ENCODE measurements around the gene MB21D2.
A peak's percentile ranks its signal among the peaks of the same experiment; 100 is the strongest.
"Not testable (repeated sequence)": the region's sequence is repeated elsewhere in the genome, so short reads cannot be mapped to it uniquely, and the experiment has no call there.

The MB21D2 gene, protein sequence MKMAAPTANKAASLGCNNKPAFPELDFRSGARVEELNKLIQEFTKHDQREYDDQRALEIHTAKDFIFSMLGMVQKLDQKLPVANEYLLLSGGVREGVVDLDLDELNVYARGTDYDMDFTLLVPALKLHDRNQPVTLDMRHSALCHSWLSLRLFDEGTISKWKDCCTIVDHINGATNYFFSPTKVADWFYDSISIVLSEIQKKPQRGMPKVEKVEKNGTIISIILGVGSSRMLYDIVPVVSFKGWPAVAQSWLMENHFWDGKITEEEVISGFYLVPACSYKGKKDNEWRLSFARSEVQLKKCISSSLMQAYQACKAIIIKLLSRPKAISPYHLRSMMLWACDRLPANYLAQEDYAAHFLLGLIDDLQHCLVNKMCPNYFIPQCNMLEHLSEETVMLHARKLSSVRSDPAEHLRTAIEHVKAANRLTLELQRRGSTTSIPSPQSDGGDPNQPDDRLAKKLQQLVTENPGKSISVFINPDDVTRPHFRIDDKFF

DNA sequence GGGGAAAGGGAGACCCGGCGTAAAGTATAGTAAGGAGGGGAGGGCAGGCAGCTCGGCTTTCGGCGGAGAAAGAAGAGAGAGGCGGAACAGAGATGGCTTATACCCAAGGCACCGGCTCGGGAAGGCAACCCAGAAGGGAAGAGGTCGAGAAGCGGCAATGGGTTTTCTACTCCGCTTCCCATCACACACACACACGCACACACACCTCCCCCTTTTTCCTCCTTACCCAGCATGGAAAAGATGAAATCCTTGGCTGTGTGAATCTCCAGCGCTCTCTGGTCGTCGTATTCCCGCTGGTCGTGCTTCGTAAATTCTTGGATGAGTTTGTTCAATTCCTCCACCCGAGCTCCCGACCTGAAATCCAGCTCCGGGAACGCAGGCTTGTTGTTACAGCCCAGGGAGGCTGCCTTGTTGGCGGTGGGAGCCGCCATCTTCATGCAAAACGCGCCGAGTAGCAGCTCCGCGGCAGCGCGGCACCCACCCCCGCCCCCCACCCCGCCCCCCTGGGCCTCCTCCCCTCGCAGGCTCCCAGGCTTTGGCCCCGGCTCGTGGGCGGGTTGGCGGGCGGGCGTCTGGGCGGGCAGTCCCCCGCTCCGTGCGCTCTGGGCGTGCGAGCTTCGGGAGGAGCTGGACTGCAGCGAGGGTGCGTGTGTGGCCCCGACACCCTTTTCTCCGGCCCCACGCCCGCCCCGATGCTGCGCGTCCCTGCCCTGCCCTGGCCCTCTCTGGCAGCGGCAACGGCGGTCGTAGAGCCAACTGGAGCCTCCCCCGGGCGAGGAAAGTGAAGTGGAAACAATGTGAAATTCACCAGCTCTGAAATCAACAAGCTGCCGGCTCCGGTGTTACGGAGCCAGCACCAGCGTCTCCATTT is at the start of gene MB21D2:
TSS of gene MB21D2 (minus strand) at position 453 of the 871 bp plus-strand sequence. CDS start at position 437, 16 bp downstream.
- DNase-seq (ENCODE audit: low read depth), result peak; percentile 59

DNA sequence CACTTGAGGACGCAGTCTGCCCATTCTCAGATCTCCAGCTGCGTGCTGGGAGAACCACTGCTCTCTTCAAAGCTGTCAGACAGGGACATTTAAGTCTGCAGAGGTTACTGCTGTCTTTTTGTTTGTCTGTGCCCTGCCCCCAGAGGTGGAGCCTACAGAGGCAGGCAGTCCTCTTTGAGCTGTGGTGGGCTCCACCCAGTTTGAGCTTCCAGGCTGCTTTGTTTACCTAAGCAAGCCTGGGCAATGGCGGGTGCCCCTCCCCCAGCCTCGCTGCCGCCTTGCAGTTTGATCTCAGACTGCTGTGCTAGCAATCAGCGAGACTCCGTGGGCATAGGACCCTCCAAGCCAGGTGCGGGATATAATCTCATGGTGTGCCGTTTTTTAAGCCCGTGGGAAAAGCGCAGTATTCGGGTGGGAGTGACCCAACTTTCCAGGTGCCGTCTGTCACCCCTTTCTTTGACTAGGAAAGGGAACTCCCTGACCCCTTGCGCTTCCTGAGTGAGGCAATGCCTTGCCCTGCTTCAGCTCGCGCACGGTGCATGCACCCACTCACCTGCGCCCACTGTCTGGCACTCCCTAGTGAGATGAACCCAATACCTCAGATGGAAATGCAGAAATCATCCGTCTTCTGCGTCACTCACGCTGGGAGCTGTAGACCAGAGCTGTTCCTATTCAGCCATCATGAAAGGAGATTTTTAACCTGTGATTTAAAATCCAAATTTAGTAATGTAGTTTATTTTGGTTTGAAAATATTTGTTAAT is 47.5 kb upstream of the MB21D2 start:
- DNase-seq (ENCODE audit: low read depth), result not testable (repeated sequence)

DNA sequence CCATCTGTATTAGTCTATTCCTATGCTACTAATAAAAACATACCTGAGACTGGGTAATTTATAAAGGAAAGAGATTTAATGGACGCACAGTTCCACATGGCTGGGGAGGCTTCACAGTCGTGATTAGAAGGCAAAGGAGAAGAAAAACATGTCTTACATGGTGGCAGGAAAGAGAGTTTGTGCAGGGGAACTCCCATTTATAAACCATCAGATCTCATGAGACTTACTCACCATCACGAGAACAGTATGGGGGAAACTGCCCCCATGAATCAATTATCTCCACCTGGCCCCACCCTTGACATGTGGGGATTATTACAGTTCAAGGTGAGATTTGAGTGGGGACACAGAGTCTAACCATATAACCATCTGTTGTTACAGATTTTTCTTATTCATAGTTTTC is 42.1 kb upstream of the MB21D2 start:
- no peak for DNase-seq (ENCODE audit: low read depth)

DNA sequence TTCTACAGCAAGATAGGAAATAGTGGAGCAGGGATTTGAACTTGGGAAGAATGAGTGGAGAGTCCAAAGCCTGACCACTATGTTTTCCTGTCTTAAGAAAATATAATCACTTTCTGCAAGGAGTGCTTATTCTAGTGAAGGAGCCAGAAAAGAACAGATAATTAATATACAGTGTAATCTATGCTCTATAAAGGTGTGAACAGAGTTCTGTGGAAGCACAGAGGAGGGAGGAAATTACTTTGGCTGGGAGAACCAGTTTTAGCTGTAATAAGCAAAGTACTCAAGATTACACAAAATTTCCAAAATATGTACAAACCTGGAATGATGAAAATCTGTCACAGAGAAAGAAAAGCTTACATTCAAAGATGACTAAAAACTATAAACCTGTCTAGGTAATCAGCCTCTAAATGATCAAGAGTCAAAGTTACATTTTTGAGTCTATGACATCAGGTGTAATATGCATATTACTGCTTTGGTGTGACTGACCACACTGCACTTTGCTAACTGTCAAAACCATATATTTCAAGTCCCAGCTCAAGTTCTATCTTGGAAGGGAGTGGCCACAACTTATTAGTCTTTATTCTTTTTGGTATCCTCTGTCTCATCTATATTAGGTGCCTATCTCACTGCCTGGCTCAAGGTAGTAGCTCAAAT is 40.7 kb upstream of the MB21D2 start:
- DNase-seq (ENCODE audit: low read depth), result no peak

DNA sequence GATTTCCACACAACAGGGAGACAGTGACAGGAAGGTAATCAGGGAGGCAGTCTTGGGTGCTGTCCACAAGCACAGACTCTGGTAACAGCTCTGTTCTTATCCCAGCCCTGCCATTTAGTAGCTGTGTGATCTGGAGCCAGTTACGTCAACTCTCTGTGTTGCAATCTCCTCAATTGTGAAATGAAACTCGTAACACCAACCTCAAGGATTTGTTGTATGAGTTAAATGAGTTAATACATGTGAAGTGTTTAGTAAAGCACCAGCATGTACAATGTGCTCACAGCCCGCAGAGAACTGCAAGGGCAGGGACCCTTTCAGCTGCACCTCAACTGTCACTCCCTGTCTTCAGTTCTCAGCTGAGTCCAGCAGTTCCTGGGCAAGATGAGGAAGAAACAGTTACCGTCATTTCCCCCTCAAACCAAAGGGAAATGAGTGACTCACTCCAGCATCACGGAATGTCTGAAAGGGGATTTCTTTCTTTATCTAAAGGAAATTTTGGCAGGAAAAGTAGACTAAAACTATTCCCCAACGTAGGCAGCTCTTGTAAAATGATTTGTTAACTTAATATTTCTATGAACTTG is 39.9 kb upstream of the MB21D2 start:
- DNase-seq (ENCODE audit: low read depth), result no peak

DNA sequence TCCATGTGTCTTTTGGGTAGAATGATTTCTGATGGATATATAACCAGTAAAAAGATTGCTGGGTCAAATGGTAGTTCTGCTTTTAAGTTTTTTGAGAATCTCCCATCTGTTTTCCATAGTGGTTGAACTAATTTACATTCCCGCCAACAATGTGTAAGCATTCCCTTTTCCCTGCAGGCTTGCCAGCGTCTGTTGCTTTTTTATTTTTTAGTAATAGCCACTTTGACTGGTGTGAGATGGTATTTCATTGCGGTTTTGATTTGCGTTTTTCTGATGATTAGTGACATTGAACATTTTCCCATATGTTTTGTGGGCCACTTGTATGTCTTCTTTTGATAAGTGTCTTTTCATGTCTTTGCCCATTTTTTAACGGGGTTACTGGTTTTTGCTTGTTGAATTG is 36.3 kb upstream of the MB21D2 start:
- no peak for DNase-seq (ENCODE audit: low read depth)

DNA sequence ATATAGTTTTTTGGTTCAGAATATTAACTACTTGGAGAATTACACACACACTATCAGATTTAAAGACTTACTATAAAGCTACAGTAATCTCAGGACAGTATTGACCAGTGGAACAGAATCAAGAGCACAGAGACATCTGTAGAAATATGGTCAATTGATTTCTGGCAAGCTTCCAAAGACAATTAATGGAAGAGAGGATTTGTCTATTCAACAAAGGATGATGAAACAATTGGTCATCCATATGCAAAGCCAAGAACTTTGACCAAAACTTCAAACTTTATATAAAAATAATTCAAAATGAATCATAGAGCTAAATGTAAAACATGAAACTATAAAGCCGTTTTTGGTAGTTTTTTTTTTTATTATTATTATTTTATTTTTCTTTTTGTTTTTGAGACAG is 29.8 kb upstream of the MB21D2 start:
- DNase-seq (ENCODE audit: low read depth), result no peak

DNA sequence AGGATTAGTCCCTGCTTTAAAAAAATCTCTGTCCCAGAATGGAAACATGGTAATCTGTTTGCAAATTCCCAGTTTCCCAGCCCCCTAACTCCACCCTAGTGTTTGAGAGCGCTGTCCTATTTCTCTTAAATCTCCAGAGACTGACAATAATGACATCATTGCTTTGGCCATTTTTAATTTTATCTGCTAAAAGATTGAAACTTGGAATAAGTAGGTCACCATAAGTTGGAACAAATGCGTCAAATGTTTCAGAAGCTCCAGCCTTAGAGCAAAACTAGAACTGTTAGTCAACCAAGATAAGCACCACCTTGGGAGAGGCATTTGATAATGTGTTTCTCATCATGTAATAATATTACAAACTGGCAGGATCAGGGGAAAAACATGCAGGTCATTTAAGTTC is 25.7 kb upstream of the MB21D2 start:
- no peak for DNase-seq (ENCODE audit: low read depth)

DNA sequence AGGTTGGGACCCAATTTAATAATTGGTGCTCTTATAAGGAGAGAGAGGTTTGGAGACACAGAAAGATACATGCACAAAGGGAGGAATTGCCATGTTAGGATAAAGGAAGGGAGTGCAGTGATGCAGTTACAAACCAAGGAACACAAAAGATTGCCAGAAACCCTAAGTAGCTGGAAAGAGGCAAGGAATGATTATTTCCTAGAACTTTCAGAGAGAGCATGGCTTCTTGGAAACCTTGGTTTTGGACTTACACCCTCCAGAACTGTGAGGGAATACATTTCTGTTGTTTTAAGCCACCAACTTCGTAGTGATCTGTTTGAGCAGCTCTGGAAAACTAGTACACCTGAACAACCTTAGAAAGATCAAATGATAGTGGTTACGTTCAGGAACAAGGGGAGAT is 25.0 kb upstream of the MB21D2 start:
- no peak for DNase-seq (ENCODE audit: low read depth)

DNA sequence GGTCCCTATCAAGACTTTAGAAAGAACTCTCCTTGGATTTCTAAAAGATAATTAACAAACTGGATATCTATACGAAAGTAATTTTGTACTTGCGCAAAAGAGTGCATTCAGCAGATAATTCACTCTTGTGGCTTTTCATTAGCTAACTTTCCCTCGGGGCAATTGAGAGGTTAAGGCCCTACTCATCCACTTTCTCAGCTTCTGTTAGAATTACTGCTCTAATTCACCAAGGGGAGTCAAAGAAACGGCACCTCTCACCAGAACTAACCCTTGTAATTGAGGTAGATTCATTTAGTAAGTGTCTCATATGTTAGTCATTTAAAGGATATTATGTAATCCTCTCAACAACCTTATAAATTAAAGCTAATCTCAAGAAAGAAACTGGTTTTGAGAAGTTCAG is 22.5 kb upstream of the MB21D2 start:
- DNase-seq (ENCODE audit: low read depth), result no peak

DNA sequence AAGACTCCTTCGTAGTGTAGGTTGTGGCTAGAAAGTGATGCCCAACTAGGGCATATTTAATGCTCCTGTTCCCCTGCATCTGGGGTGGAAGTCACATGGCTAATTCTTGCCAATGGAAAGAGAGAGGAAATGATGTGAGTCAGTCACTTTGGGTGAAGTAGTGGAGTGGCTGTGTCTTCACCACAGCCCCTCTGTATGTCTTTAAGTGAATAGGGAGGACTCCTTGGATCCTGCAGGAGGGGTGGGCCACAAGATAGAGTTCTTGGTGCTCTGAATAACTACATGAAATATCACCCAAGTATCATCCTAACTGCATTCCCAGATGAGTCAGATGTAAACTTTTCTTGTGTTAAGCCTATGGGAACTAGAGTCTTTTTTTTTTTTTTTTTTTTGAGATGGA is 17.8 kb upstream of the MB21D2 start:
- no peak for DNase-seq (ENCODE audit: low read depth)

DNA sequence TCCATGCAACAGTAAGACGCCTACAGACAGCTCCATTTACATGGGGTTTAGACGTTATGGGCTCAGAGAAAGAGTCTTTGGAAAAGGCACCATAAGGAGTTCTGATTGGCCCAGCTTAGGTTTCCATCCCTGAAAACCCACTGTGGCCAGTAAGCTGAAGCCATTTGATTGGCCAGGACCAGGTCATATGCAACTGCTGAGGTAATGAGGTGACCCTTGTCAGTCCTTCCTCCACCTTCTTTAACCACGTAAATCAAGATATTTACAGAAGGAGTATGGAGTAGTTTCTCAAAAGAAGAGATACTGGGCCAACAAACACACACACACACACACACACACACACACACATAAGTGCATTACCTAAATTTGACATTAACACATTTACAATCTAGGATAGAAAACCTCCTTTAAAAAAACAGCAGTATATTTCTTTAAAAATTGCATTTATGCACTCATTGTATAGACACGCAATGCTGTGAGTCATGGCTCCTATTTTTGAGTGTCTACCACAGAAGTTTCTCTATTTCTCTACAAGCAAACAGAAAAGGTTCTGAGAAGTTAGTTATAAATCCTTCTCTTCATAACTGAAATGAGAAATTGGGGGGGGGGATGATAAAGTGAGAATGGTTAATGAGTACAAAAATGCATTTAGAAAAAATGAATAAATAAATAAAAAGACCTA is 16.3 kb upstream of the MB21D2 start:
- DNase-seq (ENCODE audit: low read depth), result no peak

DNA sequence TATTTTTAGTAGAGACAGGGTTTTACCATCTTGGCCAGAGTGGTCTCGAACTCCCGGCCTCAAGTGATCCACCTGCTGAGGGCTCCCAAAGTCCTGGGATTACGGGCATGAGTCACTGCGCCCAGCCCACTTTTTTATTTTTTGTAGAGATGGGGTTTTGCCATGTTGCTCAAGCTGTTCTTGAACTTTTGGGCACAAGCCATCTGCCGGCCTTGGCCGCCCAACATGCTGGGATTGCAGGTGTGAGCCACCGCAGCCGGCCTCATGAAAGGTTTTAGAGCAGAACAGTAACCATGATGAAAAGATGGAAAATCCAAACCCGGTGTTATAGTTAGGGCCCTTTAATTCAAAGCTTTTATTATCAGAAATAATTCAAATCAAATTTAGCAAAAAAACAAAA is 15.6 kb upstream of the MB21D2 start:
- DNase-seq (ENCODE audit: low read depth), result no peak

DNA sequence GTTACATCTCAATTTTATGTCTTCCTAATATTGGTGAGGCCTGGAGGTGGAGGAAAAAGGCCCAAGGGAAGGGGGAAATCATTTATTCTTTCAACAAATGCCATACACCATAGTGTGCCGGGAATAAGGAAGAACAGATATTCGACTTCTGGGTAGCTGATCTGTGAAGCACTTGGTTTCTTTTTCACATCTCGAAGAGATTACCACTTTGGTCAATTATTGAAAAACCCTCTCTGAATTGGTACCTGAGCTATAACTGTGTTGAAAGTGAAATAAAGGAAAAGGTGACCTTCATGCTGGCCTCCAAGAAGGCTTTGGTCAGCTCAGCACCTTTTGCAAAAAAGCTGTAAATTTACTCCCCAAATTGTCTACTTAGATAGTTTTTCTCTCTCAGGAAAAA is 14.2 kb upstream of the MB21D2 start:
- DNase-seq (ENCODE audit: low read depth), result no peak

DNA sequence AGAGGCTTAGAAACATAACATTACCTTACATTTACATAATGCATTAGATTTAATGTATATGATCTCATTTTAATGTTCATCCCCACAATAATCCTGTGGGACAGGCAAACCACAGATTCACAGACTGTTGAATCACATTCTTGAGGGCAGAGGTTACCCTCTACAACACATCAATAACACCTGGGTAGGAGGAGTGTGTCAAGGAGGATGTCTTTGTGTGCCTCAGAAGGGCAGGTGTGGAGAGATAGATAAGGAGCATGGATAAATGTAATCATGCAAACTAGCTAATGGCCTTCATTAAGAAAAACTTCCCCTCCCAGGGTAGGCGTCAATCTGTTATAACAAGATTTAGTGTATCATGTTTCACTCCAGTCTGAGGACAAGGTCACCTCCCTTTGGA is 12.9 kb upstream of the MB21D2 start:
- DNase-seq (ENCODE audit: low read depth), result no peak

DNA sequence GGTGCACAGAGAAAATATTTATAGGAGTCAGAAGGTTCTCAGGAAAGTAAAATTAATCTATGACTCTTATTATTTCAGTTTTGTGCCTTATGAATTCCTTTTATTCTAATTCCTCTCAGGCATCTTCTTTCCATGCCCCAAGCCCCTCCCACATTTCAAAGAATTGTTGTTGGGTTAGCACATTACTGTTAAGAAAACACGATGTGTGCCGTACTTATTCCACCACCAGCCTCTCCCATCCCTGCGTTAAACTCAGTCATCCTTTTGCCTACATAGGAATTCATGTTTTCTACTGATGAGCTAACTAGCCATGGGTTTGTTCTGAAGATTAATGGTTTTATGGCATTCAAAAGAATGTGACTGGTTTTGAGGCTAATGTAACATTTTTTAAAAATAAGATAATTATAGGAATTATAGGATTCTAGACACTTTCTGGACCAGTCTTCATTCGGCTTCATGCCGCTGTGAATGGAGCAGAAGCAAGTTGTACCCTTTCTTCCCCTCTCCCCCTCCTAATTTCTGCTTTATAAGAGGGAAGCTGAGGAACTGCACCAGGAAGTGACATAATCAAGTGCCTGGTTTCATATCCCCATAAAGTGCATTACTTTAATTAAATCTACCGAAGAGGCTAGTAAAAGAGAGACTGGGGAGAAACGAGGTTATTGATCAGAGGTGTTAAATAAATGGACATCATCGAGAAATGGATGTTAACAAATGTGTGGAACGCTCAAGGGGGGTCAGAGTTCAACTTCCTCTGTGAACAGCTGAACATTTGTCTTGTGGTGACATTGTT is 12.3 kb upstream of the MB21D2 start:
- DNase-seq (ENCODE audit: low read depth), result no peak

DNA sequence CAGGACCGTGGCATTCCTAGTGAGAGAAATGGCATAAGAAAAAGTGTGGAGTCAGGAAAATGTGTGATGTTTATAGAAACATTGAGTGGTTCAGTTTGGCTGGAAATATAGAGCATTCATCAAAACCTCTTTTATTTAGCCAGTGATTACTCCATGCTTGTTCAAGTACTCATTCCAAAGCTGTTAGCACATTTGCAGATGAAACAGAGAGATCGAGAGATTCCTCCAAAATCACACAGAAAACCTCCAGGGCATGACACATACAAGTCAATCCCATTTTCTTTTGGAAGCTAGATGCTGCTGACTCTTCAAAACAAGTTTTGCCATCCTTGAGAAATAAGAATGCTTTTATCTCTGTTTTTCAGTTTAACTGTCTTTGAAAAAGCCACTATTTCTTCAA is 11.5 kb upstream of the MB21D2 start:
- DNase-seq (ENCODE audit: low read depth), result no peak

DNA sequence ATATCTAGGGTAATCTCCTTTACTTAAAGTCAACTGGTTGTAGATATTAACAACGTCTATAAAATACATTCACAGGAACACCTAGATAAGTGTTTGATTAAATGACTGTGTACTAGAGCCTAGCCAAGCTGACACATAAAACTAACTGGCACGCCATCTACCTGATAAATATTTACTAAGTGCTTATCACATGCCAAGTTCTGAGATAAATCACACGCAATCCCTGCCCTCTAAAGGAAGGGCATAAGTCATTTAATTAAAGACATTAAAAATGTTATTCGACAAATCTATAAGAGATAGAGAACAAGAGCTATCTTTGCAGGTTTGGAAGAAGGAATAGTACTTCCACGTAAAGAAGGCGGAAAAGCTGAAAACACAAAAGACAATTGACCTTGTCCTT is 11.1 kb upstream of the MB21D2 start:
- no peak for DNase-seq (ENCODE audit: low read depth)

DNA sequence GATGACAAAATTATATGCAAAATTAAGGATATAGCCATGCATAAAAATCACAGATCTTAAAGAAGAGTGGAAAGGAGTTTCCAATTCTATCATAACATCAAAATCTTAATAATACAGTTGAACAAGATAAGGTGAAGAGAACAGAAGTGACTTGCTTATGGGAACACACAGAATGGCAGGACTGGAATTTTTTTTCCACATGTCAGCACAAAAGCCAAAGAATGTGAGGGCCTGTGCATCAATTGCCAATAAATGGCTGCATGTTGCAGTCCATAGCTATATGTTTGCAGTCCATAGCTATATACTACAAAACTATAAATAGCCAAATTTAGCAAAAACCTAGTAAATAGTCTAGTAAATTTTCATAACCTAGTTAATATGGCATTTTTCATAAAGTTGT is 10.4 kb upstream of the MB21D2 start:
- no peak for DNase-seq (ENCODE audit: low read depth)

DNA sequence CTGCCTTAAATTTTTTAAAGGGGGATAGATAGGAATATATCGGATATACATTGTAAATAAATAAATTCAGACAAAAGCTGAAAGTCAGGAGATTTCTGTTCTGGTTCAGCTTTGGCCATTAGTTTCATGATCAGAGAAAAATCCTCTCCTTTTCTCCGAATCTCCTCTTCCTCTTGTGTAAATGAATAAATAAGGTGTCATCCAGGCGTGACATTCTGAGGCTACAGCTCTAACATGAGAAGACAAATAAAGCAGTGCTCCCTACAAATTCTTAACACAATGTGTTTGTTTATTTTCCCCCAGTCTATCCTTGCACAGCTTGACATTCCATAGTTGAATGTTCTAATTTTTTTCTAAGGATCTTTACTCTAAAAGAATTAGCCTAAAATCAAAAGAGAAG is 9.4 kb upstream of the MB21D2 start:
- no peak for DNase-seq (ENCODE audit: low read depth)

All from T-helper 22 cell (primary cell).